ENCODE measurements around the gene NOD2. TPM values are rescaled to one million over a fixed set of nuclear protein-coding genes. Genes with fewer than 3 reads are reported as not detected.

The NOD2 gene
- polyA plus RNA-seq, 1 donor = 1.4 TPM

Other genes starting within 250 kb of the NOD2 start
- gene NKD1, start 145.2 kb upstream of the NOD2 start, polyA plus RNA-seq (ENCODE audit: insufficient read length) = 9.0 TPM
- gene SNX20, start 12.3 kb upstream of the NOD2 start, polyA plus RNA-seq (ENCODE audit: insufficient read length) = 1.6 TPM
- gene CYLD, start 48.5 kb downstream of the NOD2 start, polyA plus RNA-seq (ENCODE audit: insufficient read length) = 26.8 TPM

Data from forelimb muscle (tissue), 1 donor.